ENCODE measurements around the gene ANXA1.
A peak's percentile ranks its signal among the peaks of the same experiment; 100 is the strongest.

ANXA1 gene

GRCh38 chr9:73151653-73152542 lies at the start of gene ANXA1:
ANXA1 (plus strand) TSS chr9:73151865; CDS start chr9:73158536, 6,671 bp downstream.
- DNase-seq (ENCODE audit: low spot score): peak; percentile 53

- DNase-seq (ENCODE audit: low spot score): no peak
Measured at GRCh38 chr9:73104342-73104741, 47.3 kb upstream of the ANXA1 start.

- DNase-seq (ENCODE audit: low spot score): no peak
Measured at GRCh38 chr9:73104921-73105320, 46.7 kb upstream of the ANXA1 start.

- peak; percentile 55 for DNase-seq (ENCODE audit: low spot score)
Measured at GRCh38 chr9:73107489-73108069, 44.1 kb upstream of the ANXA1 start.

GRCh38 chr9:73114058-73114457 lies 37.6 kb upstream of the ANXA1 start:
- no peak for DNase-seq (ENCODE audit: low spot score)

GRCh38 chr9:73114958-73115357 lies 36.7 kb upstream of the ANXA1 start:
- DNase-seq (ENCODE audit: low spot score): no peak

- DNase-seq (ENCODE audit: low spot score): no peak
Measured at GRCh38 chr9:73116031-73116430, 35.6 kb upstream of the ANXA1 start.

- DNase-seq (ENCODE audit: low spot score): no peak
Measured at GRCh38 chr9:73116880-73117279, 34.8 kb upstream of the ANXA1 start.

GRCh38 chr9:73118286-73118685 lies 33.4 kb upstream of the ANXA1 start:
- no peak for DNase-seq (ENCODE audit: low spot score)

GRCh38 chr9:73118898-73119554 lies 32.6 kb upstream of the ANXA1 start:
- DNase-seq (ENCODE audit: low spot score): no peak

- DNase-seq (ENCODE audit: low spot score): no peak
Measured at GRCh38 chr9:73121375-73121935, 30.2 kb upstream of the ANXA1 start.

GRCh38 chr9:73125651-73126050 lies 26.0 kb upstream of the ANXA1 start:
- no peak for DNase-seq (ENCODE audit: low spot score)

GRCh38 chr9:73129941-73130685 lies 21.6 kb upstream of the ANXA1 start:
- DNase-seq (ENCODE audit: low spot score): no peak

- DNase-seq (ENCODE audit: low spot score): no peak
Measured at GRCh38 chr9:73131461-73131860, 20.2 kb upstream of the ANXA1 start.

- DNase-seq (ENCODE audit: low spot score): peak; percentile 24
Measured at GRCh38 chr9:73132034-73132776, 19.5 kb upstream of the ANXA1 start.

- DNase-seq (ENCODE audit: low spot score): no peak
Measured at GRCh38 chr9:73133022-73133651, 18.5 kb upstream of the ANXA1 start.

GRCh38 chr9:73133921-73134407 lies 17.7 kb upstream of the ANXA1 start:
- DNase-seq (ENCODE audit: low spot score): no peak

GRCh38 chr9:73135394-73135793 lies 16.3 kb upstream of the ANXA1 start:
- no peak for DNase-seq (ENCODE audit: low spot score)

- peak; percentile 17 for DNase-seq (ENCODE audit: low spot score)
Measured at GRCh38 chr9:73137286-73137899, 14.3 kb upstream of the ANXA1 start.

GRCh38 chr9:73137914-73138313 lies 13.8 kb upstream of the ANXA1 start:
- no peak for DNase-seq (ENCODE audit: low spot score)
